GM19351 (cell line): ENCODE measurements around the gene RFC1.

Source experiments
- ATAC-seq: cut with Tn5 transposase; IDR thresholded peaks from one replicate; pipeline ENCODE4 v1.9.1; 2021; ENCODE audit warnings: mild to moderate bottlenecking, moderate library complexity; ENCODE audit not compliant: unreplicated experiment

Gene RFC1

DNA sequence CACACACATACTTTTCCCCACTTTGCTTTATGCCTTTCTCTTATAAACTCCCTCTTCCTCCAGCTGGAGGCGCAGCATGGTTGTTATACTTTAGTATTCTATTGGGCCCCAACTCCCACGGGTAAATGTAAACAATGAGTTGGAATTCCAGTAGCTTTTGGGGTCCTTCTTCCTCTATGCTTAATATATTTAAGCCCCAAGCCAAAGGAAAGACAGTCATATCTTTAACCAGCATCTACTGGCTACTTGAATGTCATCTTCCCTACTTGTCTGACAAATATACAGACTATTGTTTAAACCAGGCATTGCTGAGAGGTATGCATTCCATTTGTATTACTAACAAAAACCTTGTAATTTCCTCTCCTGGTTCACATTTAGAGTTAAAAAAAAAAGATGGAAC, 110.9 kb downstream of the RFC1 start:
- no peak for ATAC-seq

DNA sequence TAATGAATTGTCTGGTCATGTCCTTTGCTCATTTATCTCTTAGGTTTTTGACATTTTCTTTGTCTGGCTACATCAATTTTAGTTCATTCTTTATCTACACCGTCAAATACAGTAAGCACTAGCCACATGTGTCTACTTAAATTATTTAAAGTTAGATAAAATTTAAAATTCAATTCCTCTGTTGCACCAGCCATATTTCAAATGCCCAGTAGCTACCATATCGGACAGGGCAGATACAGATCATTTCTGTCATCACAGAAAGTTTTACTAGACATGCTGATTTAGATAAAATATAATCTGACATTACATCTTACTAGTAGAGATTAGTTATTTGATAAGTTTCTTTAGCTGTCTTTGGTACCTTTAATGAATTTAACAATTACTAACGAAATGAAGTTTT, 122.7 kb downstream of the RFC1 start:
- no peak for ATAC-seq
